GM19467 (cell line): Measurements from ENCODE around the gene TOM1.

Source experiments
- ATAC-seq: cut with Tn5 transposase; IDR thresholded peaks from one replicate; pipeline ENCODE4 v1.9.1; 2021; ENCODE audit warnings: mild to moderate bottlenecking, moderate library complexity; ENCODE audit not compliant: unreplicated experiment

The TOM1 gene

DNA sequence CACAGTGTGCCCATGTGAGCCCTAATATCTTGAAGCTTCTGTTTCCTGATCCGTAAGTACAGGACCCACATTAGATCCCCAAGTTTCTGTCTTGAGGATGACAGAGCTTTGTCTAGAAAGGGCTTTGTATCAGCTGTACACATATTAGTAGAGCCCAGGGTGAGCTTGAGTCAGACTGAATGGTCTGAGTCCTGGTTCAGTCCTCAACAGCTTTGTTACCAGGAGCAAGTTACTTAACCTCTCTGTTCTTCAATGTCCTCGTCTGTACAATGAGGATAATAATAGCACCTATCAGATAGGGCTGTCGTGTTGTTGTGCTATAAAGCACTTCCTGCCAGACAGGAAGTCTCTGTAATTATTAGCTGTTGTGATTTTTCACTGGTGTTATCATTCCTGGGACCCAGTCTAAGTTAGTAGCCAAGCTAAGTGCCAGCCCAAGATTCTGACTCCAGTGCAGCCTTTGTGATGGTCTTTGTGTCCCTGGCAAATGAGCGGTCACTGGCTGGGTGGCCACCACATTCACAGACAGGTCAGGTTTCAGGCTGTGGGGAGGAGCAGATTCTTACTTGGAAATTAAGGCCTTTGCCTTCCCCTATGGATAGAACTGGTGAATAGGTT lies 6.8 kb downstream of the TOM1 start:
- ATAC-seq = no peak

DNA sequence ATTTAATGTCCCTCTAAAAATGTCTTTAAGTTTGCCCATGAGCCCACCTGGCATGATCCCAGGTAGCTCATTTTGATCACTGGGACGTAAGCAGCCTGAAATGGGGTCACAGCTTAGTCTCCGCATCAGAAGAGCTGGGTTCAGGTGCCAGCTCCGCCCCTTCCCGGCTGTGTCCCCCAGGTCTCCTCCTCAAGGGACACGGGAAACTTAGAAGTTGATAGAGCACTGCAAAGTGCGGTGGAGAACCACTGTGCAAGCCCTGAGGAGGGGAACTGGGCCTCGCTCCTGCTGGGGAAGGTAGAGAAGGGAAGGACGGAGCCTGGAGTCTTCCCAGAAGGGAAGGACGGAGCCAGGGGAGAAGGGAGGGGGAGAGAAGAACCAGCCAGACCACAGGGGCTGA lies 7.7 kb downstream of the TOM1 start:
- no peak for ATAC-seq

DNA sequence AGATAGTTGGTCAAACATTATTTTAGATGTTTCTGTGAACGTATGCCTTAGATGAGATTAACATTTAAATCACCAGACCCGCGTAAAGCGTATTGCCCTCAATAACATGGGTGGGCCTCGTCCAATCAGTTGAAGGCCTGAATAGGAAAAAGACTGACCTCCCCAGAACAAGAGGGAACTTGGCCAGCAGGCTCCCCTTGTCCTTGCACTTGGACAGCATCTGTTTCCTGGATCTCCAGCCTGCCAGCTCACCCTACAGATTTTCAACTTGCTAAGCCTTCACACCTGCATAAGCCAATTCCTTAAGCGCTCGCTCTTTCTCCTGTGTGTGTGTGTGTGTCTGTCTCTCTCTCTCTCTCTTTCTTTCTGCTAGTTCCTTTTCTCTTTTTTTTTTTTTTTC lies 8.2 kb downstream of the TOM1 start:
- ATAC-seq = no peak

DNA sequence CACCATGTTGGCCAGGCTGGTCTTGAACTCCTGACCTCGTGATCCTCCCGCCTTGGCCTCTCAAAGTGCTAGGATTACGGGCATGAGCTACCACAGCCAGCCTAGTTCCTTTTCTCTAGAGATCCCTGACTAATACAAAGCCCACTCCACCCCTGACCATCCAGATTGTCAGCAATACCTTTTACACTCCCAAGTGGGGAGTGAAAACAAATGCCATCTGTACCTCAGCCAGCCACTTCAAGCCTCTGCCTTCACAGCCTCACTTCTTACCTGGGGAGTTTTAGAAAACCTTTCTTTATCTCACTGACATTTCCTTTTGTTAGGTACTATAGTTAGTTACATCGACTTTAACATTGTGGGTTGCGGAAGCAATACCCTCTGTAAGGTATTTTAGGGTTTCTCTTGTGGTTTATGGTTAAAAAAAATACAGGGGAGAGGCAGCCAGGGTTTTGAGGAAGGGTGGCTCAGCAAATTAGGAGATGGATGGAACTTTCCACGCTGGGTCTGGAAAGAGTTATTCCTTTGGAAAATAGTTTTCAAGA lies 8.9 kb downstream of the TOM1 start:
- ATAC-seq = peak; percentile 47

DNA sequence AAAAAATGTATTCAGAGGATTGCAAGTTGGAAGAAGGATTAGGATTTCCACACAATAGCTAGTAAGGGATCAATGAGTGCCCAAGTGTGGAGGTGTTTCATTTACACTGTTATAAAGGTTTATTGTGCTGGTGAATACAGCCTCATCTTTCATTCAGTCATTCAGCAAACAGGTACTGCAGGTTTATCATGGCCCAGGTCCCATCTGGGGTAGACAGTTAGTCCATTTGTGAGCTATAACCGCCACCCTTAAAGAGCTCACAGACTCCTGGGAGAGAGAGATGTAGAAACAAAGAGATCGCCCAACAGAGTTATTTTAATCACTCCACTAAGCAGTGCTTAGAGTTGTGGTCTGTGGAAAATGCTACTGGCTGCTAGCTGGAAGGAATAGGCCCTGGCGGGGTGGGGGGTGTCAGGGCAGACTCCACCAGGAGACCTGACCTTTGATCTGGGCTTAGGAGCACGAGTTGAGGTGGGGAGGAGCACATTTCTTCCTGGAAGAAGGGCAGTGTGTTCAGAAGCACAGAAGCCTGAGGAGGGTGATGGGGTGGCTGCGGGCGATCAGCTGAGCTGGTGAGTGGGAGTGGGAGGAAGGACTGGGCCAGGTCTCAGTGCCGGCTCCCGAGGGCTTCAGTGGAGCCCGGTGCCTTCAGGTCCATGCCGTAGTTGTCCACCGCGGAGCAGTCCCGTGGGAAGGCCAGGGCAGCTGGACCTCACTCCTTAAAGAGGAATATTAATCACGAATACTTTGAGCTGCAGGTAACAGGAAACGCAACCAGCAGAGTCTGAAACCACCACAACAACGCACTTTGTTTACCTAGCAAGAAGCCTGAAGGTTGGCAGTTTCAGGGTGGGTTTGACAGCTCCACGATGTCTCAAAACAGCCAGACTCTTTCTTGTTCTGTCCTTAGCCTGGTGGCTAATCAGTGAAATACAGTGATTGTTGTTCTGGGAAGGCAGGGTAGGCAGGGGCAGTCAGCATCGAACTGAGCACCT lies 11.2 kb downstream of the TOM1 start:
- ATAC-seq = no peak

DNA sequence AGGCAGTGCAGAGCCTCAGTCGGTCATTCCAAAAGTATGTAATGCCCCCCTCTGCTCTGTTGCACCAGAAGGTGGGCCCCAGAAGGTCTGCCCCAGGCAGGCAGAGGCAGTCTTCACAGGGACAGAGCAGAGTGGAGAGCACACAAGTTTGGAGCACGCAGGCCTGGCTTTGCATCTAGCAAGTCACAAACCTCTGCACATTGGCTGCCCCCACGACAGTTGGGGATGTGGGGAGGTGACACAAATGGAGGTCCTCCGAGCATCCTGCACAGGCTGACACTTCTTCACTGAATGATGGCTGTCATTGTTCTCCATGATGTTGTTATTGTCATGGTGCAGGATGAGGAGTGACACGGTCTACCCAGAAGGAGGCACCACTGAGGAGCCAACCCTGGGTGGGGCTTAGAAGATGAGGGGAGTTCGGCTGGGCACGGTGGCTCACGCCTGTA lies 11.9 kb downstream of the TOM1 start:
- no peak for ATAC-seq

DNA sequence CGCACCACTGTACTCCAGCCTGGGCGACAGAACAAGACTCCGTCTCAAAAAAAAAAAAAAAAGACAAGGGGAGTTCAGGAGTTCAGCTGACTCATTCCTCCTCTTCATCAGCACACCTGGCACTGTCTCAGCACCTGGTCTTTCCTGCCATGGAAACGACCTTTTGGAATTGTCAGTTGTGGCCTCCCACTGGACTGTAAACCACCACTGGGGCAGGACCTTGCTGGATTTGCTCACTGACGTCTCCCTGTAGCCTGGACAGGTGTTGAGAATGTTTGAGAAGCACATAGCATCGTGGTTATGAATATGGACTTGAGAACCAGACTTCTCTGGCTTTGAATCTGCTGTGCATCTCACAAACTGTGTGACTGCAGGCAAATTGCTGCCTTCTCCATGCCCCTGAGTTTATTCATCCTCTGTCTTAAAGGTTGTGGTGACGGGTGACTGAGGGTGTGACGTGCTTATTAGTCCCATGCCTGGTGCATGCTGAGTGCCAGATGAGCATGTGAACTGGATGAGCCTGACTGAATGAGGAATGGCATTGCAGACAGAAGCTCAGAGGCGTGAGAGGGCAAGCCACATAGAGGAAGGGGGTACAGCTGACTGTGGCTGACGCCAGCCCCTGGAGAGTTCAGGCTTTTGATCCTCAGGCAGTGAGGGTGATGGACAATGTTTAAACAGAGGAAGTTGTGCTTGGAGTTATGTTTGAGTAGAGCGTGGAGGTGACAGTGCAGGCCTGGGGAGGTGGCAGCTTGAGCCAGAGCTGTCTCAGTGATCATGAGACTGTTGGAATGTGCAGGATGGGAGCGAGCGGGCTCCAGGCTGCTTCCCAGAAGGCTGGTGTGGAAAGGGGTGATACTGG lies 12.7 kb downstream of the TOM1 start:
- ATAC-seq = no peak

DNA sequence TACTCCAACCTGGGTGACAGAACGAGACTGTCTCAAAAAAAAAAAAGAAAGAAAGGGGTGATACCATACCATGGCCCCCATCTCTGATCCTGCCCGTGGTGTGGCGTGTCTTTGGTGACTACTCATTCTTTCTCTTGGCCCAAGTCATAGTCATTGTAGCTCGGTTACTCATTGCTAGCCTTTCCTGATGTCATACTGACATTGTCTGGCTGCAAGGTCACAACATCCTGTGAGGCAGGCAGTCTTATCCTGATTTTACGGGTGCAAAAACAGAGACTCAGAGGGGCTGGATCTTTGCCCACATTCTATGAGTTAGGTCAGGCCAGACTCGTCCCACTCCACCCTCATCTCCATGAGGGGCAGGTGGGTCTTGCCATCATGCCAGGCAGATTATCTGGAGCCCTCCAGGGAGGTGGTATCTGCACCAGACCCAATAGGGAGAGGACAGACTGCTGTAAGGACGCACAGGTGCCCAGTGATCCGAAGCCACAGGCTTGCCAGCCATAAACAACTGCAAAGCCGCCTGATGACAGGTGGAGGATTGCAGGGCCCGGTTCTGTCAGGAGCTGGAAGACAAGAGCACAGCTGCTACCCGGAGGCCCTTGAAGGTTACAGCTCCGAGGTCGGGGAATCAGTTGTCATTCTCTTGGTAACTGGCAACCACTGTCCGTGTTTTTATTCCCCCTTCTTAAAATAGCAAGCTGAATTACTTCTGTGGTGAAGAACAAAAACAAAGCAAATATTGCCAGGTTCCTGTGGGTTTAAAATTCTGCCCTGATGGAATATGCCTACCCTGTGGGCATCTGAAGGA lies 13.8 kb downstream of the TOM1 start:
- ATAC-seq = no peak

DNA sequence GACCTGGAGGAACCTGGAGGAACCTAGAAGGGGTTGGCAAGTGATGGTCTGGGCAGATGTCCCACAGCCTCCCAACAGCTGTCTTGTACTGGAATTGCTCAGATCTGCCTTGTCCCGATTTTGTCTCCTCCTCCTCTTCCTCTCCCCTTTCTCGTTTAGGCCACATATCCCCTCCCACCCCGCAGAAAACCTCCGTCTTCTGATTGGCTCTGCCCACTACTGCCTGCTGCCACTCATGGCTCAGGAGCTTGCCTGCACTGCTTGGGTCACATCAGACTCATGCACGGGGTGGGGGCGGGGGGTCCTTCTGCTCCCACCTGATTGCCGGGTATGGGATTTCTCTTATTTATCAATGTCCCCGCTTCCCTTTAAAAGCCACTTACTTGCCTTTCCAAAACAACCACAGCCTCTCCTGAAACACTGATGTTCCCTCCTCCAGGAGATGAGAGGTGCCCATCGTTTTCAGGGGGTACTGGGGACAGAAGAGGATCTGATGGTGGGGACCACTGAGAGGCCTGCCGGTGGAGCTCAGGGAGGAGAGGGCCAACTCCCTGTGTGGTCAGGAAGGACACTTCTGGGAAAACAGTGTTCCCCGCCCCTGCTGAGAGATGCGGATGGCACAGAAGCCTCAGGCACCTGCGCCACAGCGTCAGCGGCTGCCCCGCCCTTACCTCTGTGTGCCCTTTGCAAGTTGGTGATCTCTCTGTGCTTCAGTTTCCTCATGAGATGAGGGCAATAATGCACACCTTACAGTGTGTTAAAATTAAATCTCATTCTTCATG lies 14.7 kb downstream of the TOM1 start:
- no peak for ATAC-seq

DNA sequence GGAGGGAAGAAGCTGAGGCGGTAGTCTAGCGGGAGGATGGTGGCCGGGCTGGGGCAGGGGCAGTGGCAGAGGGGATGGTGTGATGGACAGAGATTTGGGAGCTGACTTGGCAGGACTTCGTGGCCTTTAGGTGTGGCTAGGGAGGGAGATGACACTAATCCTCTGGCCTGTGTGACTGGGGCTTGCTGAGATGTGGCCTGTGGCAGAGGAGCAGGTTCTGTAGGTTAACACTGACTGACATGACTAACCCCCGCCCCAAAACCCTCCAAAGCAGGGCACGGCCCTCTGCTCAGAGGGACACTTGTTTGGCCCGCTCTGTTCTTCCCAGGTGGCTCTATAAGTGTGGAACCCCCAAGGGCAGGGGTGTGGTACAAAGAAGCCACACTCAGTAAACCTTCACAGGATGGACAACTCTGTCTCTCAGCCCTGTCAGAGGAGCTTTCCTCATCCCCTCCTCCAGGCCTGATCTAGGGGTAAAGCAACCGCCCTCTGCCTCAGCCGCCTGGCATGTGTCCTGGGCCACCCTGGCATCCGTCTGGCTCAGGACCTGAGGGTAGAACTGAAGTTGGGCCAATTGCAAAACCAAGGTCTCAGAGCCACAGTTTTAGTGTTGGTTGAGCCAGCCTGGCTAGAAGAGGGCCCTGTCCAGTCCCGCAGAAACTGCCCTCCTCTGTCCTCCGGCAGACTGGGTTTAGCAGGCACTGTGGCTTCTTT lies 15.6 kb downstream of the TOM1 start:
- ATAC-seq = no peak

DNA sequence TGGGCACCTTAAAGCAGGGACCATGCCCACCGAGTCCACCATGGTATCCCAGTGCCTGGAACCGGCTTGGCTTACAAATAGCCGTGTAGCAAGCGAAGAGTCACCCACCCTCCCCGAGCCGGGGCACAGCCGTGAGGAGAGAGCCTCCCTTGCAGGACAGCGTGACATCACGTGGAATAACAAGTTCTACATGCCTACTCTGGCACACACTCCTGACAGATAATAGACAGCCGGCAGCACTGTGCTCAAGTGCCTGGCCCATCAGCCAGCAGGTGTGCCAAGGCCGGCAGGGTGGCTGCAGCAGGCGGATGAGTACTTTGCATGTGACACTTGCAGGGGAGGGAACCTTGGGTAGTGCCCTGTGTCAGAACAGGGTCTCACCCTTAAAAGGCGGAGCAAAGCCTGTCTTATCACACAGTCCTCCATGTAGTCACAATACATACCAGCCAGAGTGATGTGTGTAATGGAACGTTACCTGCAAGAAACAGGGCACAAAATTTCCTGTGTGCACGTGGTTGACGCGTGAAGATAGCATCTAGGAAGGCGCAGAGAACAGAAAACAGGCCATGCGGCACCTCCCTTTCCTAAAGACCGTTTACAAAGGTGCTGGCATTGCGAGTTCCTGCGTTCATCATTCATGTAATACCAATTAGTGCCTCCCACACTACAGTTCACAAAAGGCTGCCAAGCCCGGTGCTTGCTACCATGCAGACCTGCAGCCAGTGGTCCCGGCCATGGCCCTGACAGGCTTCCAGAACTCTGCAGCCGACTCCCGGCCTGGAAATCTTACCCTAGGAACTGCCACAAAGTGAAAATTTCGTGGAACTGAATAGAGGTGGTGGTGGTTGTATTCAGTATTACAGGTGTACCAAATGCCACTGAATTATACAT lies 16.4 kb downstream of the TOM1 start:
- no peak for ATAC-seq

DNA sequence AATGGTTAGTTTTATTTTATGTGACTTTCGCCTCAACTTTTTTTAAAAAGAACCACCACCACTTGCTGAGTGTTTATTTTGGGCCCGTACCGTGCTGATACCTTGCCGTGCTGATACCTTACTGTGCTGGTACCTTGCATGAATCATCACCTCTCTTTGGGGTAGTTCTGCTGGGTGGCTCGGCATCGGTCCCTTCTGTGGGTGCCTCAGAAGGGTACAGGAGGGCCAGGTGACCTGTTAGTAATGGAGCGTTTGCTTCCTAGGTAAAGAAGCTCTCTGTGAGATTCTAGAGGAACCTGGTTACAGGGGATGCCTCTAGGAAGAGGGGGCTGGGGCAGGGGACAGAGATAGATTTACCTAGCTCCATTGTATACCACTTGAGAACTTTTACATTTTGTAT lies 17.1 kb downstream of the TOM1 start:
- no peak for ATAC-seq

DNA sequence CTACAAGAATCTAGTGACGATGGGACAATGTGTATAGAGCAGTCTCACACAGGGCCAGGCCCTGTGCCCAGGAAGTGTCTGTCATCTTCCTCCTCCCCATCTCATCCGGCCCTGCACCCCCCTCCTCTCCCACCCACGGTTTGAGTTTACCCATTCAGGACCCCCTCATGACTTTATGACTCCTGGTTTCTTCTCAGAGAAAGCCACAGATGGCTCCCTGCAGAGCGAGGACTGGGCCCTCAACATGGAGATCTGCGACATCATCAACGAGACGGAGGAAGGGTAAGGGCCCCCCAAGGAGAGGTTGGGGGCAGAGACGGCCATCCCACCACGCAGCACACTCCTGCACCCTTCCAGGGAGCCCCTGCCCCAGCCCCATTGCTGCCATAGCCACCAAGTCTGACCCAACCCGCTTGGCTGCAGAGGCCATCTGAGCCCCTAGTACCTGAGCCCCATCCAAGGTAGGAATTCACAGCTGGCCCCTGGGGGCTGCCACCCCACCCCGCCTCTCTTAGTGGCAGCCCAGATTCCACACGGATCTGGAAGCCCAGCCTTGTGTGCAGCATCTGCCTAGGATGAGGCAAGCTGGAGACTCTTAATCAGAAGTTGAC lies 18.1 kb downstream of the TOM1 start:
- no peak for ATAC-seq

DNA sequence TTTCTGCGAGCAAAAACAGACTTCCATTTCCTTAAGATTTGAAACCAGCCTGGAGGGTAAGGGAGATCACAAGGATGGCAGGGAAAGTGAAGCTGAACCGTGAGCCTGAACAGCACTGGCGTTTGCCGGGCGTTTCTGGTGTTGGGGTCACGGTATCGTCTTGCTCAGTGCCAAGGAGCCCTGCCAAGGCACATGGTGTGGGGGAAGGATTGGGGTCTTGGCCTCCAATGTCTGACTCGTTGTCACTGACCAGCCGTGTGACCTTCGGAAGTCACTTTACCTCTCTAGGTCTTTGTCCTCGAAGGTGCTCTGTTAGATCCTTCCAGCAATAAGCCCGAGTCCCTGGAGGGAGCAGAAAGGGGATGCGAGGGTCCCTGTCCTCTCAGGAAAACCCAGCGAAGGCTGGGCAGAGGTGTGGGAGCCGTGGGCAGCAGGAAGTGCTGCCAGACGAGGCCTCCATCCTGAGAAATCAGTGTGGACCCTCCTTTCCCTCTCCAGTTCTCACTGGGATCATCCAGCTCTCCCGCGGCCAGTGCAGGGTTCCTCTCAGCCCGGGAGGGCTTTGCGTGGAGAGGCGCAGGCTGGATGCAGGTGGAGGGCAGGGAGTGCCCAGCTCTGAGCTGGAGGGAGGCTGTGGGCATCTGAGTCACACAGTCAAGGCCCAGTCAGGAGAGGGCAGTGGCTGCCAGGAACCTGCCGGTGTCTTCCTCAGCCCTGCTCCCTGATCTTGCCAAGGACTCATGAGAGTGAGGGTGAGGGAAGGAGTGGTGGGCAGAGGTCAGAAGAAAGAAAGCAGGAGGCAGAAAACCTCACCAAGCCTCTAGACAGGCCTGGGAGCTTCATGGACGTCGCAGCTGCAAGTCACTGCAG lies 18.9 kb downstream of the TOM1 start:
- no peak for ATAC-seq

DNA sequence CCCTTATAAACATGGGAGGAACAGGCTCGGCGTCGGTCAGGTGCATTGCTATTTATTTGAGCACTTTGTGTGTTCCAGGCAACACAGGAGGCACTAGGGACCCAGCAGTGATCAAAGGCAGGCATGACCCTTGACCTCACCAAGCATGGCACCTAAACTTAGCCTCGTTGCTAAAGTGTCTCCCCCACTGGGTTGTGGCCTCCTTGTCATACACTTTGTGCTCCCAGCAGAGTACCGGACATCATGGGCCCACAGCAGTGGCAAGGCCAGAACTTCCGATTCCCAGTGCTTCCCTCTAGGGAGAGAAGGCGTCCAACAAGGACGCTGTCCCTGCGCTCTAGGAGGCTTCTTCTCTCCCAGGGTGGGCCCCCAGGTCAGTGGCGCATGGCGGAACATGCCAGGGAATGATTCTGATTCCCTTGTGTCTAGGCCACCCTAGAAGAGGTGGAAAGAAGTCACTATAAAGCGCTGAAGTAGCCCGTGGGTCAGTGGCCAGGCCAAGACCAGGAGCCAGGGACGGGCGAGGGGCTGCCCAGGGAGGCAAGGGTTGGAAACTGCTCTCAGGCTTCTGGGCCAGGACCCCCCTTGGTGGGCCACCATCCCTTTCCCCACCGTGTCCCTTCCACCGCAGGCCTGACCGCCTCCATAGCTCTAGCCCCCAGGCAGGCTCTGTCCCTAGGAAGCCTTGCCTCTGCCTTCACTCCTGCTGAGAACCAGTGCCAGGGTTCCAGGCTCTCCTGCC lies 19.7 kb downstream of the TOM1 start:
- ATAC-seq = no peak

DNA sequence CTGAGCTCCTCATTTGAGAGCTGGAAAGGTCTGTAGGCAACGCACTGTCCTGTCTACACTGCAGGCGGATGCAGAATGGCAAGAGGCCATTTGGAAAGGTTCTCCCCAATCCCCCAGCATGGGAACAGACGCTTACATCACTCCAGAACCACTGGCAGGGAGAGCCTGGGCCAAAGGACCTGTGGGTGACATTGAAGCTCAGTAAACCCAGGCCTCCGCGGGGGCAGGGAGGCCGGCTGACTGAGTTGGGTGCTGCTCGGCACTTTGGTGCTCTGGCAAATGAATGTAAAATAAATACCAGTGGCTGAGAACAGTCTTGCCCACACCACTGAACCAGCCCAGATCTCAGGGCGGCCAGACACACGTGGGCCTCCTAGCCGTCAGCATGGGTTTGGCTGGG lies 22.4 kb downstream of the TOM1 start:
- ATAC-seq = no peak
